Neural cell (in vitro differentiated cells): ENCODE data around the gene ARSB. TPM values are rescaled to one million over a fixed set of nuclear protein-coding genes. Genes with fewer than 3 reads are reported as not detected.

ENCODE experiments used
- H2AFZ ChIP-seq: fragments of 200-600, 300-800 bp; sonication (generic), shearing (Covaris generic); 2 replicates; pipeline ENCODE4 v1.6.0; 2014; ENCODE audit warnings: low read depth, mild to moderate bottlenecking, antibody characterized with exemption, low read length, moderate library complexity
- H3F3A ChIP-seq: fragments of 200-600 bp; shearing (Covaris generic); 2 replicates; pipeline ENCODE4 v1.6.1; 2016; ENCODE audit warnings: mild to moderate bottlenecking, moderate library complexity, mixed read lengths, antibody characterized with exemption, low read length; ENCODE audit not compliant: insufficient read depth, poor library complexity, severe bottlenecking
- H3K27ac ChIP-seq: fragments of 200-600, 300-800 bp; sonication (generic), shearing (Covaris generic); 2 replicates; pipeline ENCODE4 v1.5.1; 2014; ENCODE audit warnings: mild to moderate bottlenecking, low read length, moderate library complexity
- H3K27me3 ChIP-seq: fragments of 300-800, 200-600 bp; sonication (generic), shearing (Covaris generic); 2 replicates; pipeline ENCODE4 v1.6.0; 2014; ENCODE audit warnings: mild to moderate bottlenecking, low read depth, low read length, moderate library complexity; ENCODE audit not compliant: insufficient read depth
- H3K36me3 ChIP-seq: fragments of 300-800, 200-600 bp; sonication (generic), shearing (Covaris generic); 2 replicates; pipeline ENCODE4 v1.5.1; 2014; ENCODE audit warnings: mild to moderate bottlenecking, antibody characterized with exemption, low read length, moderate library complexity; ENCODE audit not compliant: insufficient read depth
- H3K4me2 ChIP-seq: fragments of 300-800, 200-600 bp; sonication (generic), shearing (Covaris generic); 2 replicates; pipeline ENCODE4 v1.6.0; 2014; ENCODE audit warnings: mild to moderate bottlenecking, low read length
- H3K4me3 ChIP-seq: fragments of 300-800, 200-600 bp; sonication (generic), shearing (Covaris generic); 2 replicates; pipeline ENCODE4 v1.5.1; 2014; ENCODE audit warnings: mild to moderate bottlenecking, low read length, moderate library complexity
- H3K79me2 ChIP-seq: fragments of 200-600 bp; shearing (Covaris generic); replicated peaks from 2 replicates; pipeline ENCODE4 v1.6.0; 2014; ENCODE audit warnings: mild to moderate bottlenecking, low read length, moderate library complexity; ENCODE audit not compliant: insufficient read depth
- H3K9ac ChIP-seq: fragments of 300-800, 200-600 bp; sonication (generic), shearing (Covaris generic); 2 replicates; pipeline ENCODE4 v1.6.1; 2016; ENCODE audit warnings: mild to moderate bottlenecking, low read length, mixed read lengths
- H3K9me2 ChIP-seq: fragments of 200-600 bp; shearing (Covaris generic); 2 replicates; pipeline ENCODE4 v1.6.1; 2016; ENCODE audit warnings: mild to moderate bottlenecking, low read length, mixed read lengths; ENCODE audit not compliant: insufficient read depth
- H3K9me3 ChIP-seq: fragments of 200-600, 300-800 bp; sonication (generic), shearing (Covaris generic); 2 replicates; pipeline ENCODE4 v1.6.1; 2016; ENCODE audit warnings: mild to moderate bottlenecking, mixed run types, low read length, moderate library complexity, mixed read lengths
- H4K20me1 ChIP-seq: fragments of 200-600 bp; shearing (Covaris generic); 2 replicates; pipeline ENCODE4 v1.6.1; 2016; ENCODE audit warnings: mild to moderate bottlenecking, mixed run types; ENCODE audit not compliant: insufficient read depth
- CTCF ChIP-seq: fragments of 450-650 bp; IDR thresholded peaks from 2 replicates; pipeline ENCODE4 v1.5.1; 2014; ENCODE audit warnings: antibody characterized with exemption, mild to moderate bottlenecking, moderate library complexity; ENCODE audit not compliant: poor library complexity, severe bottlenecking
- EP300 ChIP-seq: fragments of 450-650 bp; conservative IDR thresholded peaks from 2 replicates; pipeline ENCODE4 v1.6.1; 2014; ENCODE audit warnings: antibody characterized with exemption, mild to moderate bottlenecking, moderate library complexity; ENCODE audit not compliant: poor library complexity, severe bottlenecking
- EZH2 ChIP-seq: fragments of 200-600, 300-800 bp; shearing (Covaris generic), sonication (generic); IDR thresholded peaks from 2 replicates; pipeline ENCODE4 v1.6.1; 2014; ENCODE audit warnings: antibody characterized with exemption, low read length, borderline replicate concordance, mild to moderate bottlenecking; ENCODE audit not compliant: insufficient read depth, poor library complexity, severe bottlenecking
- MXI1 ChIP-seq: fragments of 450-650 bp; conservative IDR thresholded peaks from 2 replicates; pipeline ENCODE4 v1.6.1; 2014; ENCODE audit warnings: antibody characterized with exemption, mild to moderate bottlenecking; ENCODE audit not compliant: poor library complexity, severe bottlenecking
- POLR2AphosphoS5 ChIP-seq: IDR thresholded peaks from 2 replicates; pipeline ENCODE4 v1.6.1; 2012
- RAD21 ChIP-seq: fragments of 450-650 bp; conservative IDR thresholded peaks from 2 replicates; pipeline ENCODE4 v1.6.1; 2014; ENCODE audit warnings: antibody characterized with exemption, mild to moderate bottlenecking, moderate library complexity
- REST ChIP-seq: IDR thresholded peaks from 2 replicates; pipeline ENCODE4 v1.6.1; 2012; ENCODE audit warnings: borderline replicate concordance
- SMC3 ChIP-seq: fragments of 450-650 bp; conservative IDR thresholded peaks from 2 replicates; pipeline ENCODE4 v1.6.1; 2014; ENCODE audit warnings: antibody characterized with exemption, mild to moderate bottlenecking, moderate library complexity; ENCODE audit not compliant: poor library complexity
- TAF1 ChIP-seq: IDR thresholded peaks from 2 replicates; pipeline ENCODE4 v1.6.1; 2012; ENCODE audit warnings: low read depth
- polyA plus RNA-seq: library from polyadenylated mRNA; depleted of rRNA; stranded (reverse); fragments of >200 nt; gene quantifications from 2 replicates; pipeline ENCODE4 v1.2.3, GENCODE V29; 2014

ARSB gene
- polyA plus RNA-seq, 1 donor from 2014 or later, result 8.7 TPM

GRCh38 chr5:78903861-78904260 lies 81.2 kb downstream of the ARSB start:
- H3K27ac ChIP-seq, result no peak overlapping the region
- H3K27me3 ChIP-seq, result no peaks in the 10 kb centered on the region
- H3K36me3 ChIP-seq, result no peaks in the 10 kb centered on the region
- H3K4me2 ChIP-seq, result no peak overlapping the region
- no peak overlapping the region for H3K4me3 ChIP-seq
- H3K9ac ChIP-seq, result no peak overlapping the region
- H3K79me2 ChIP-seq, result no peaks in the 10 kb centered on the region
- H3K9me3 ChIP-seq, result no peaks in the 10 kb centered on the region
- H2AFZ ChIP-seq, result no peak overlapping the region
- H3F3A ChIP-seq, result no peaks in the 10 kb centered on the region
- H4K20me1 ChIP-seq, result no peaks in the 10 kb centered on the region
- H3K9me2 ChIP-seq, result no peaks in the 10 kb centered on the region
- TF ChIP-seq POLR2AphosphoS5 (no peak), MXI1 (no peak), EZH2 (no peak), TAF1 (no peak), REST (no peak), RAD21 (no peak), CTCF (no peak), EP300 (no peak), SMC3 (no peak)

- H3F3A ChIP-seq, result no peaks in the 10 kb centered on the region
- no peak overlapping the region for H3K4me2 ChIP-seq
- no peaks in the 10 kb centered on the region for H3K27me3 ChIP-seq
- no peaks in the 10 kb centered on the region for H3K9me2 ChIP-seq
- no peak overlapping the region for H3K4me3 ChIP-seq
- H3K36me3 ChIP-seq, result no peaks in the 10 kb centered on the region
- TF ChIP-seq POLR2AphosphoS5 (no peak), EZH2 (no peak), RAD21 (no peak), EP300 (no peak), TAF1 (no peak), REST (no peak), CTCF (no peak), MXI1 (no peak), SMC3 (no peak)
- no peak overlapping the region for H2AFZ ChIP-seq
- H4K20me1 ChIP-seq, result no peaks in the 10 kb centered on the region
- no peak overlapping the region for H3K27ac ChIP-seq
- H3K79me2 ChIP-seq, result no peaks in the 10 kb centered on the region
- H3K9me3 ChIP-seq, result no peaks in the 10 kb centered on the region
- H3K9ac ChIP-seq, result no peak overlapping the region
Observed at GRCh38 chr5:78903353-78903752, 81.8 kb downstream of the ARSB start.
